Endodermal cell (in vitro differentiated cells): ENCODE data around the gene OR2D2. TPM values are rescaled to one million over a fixed set of nuclear protein-coding genes. Genes with fewer than 3 reads are reported as not detected.
"Not testable (repeated sequence)": the region's sequence is repeated elsewhere in the genome, so short reads cannot be mapped to it uniquely, and the experiment has no call there.

Experiments used
- DNase-seq: peaks from one replicate; pipeline ENCODE4 v3.0.0-alpha.2; 2017
- H3K27ac ChIP-seq: 2 replicates; pipeline ENCODE4 v1.5.1; 2013; ENCODE audit warnings: mild to moderate bottlenecking, low read depth, low read length, moderate library complexity
- H3K27me3 ChIP-seq: 2 replicates; pipeline ENCODE4 v1.6.1; 2013; ENCODE audit warnings: mild to moderate bottlenecking, low read length, moderate library complexity; ENCODE audit not compliant: insufficient read depth, control insufficient read depth, poor library complexity, severe bottlenecking
- H3K36me3 ChIP-seq: 2 replicates; pipeline ENCODE4 v1.7.0; 2013; ENCODE audit warnings: mild to moderate bottlenecking, low read length, moderate library complexity; ENCODE audit not compliant: control insufficient read depth, insufficient read depth
- H3K4me1 ChIP-seq: one replicate; pipeline ENCODE4 v1.7.0; 2013; ENCODE audit warnings: low read length; ENCODE audit not compliant: control insufficient read depth, insufficient read depth
- H3K4me3 ChIP-seq: 2 replicates; pipeline ENCODE4 v1.5.1; 2013; ENCODE audit warnings: mild to moderate bottlenecking, low read length, moderate library complexity
- H3K9ac ChIP-seq: 2 replicates; pipeline ENCODE4 v1.6.1; 2013; ENCODE audit warnings: mild to moderate bottlenecking, low read length, moderate library complexity; ENCODE audit not compliant: poor library complexity, severe bottlenecking; ENCODE audit errors: extremely low read depth
- H3K9me3 ChIP-seq: 2 replicates; pipeline ENCODE4 v1.6.1; 2013; ENCODE audit warnings: mild to moderate bottlenecking, low read length, moderate library complexity; ENCODE audit not compliant: control insufficient read depth
- H3K27ac Mint-ChIP-seq: 2 replicates; pipeline ENCODE4 v1.8.0; 2020; ENCODE audit warnings: mixed read lengths
- H3K27me3 Mint-ChIP-seq: 2 replicates; pipeline ENCODE4 v1.8.0; 2021; ENCODE audit warnings: mild to moderate bottlenecking, mixed read lengths; ENCODE audit not compliant: insufficient read depth
- H3K36me3 Mint-ChIP-seq: 2 replicates; pipeline ENCODE4 v1.8.0; 2020; ENCODE audit warnings: low read depth, mixed read lengths
- H3K4me1 Mint-ChIP-seq: 2 replicates; pipeline ENCODE4 v1.8.0; 2020; ENCODE audit warnings: mixed read lengths
- H3K4me3 Mint-ChIP-seq: 2 replicates; pipeline ENCODE4 v1.8.0; 2020; ENCODE audit warnings: mild to moderate bottlenecking, moderate library complexity, mixed read lengths
- H3K9me3 Mint-ChIP-seq: 2 replicates; pipeline ENCODE4 v1.8.0; 2020; ENCODE audit warnings: mild to moderate bottlenecking, mixed read lengths
- WGBS, 2 experiments: methylation state at CpG; one replicate each; pipeline versions ENCODE4 v1.1.5 to v1.1.7; 2013; ENCODE audit warnings: missing lambda C conversion rate in 2 of 2, mixed read lengths in 1 of 2; ENCODE audit not compliant: insufficient coverage in 1 of 2, insufficient read length in 1 of 2; 5-methylcytosine and 5-hydroxymethylcytosine counted together
- total RNA-seq, 2 donors: library from RNA; stranded (reverse); fragmentation: NEBNext Ultra II Directional in 1 of 2; extraction: Animal tissue kit (Norgen Biotek cat#: 25700) in 1 of 2; gene quantifications; 2 replicates in 1 of 2; 3 replicates in 1 of 2; pipeline ENCODE4 v1.2.1, GENCODE V29; 2021
- TF ChIP-seq, protein P1 (sequence below): fragments of 200-600 bp; sonication (generic); conservative IDR thresholded peaks from 2 replicates; pipeline ENCODE4 v1.5.0; 2021; ENCODE audit warnings: antibody characterized with exemption, mild to moderate bottlenecking

The OR2D2 gene
- total RNA-seq, 2 donors from 2014 or later, result 1.1 TPM; not detected in 1

DNA sequence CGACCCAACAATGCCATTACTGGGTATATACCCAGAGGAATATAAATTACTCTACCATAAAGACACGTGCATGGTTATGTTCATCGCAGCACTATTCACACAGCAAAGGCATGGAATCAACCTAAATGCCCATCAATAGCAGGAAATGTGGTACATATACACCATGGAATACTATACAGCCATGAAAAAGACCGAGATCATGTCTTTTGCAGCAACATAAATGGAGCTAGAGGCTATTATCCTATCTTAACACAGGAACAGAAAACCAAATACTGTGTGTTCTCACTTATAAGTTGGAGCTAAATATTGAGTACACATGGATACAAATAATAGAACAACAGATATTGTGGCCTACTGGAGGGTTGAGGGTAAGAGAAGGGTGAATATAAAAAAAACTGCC is 3.5 kb downstream of the OR2D2 start:
- H3K27ac ChIP-seq, result no peak overlapping the region
- H3K9me3 Mint-ChIP-seq, result peaks cover 2% of the 10 kb centered on the region
- no peak overlapping the region for H3K9ac ChIP-seq
- H3K9me3 ChIP-seq, result peaks cover 4% of the 10 kb centered on the region
- no peaks in the 10 kb centered on the region for H3K36me3 Mint-ChIP-seq
- H3K36me3 ChIP-seq, result no peaks in the 10 kb centered on the region
- H3K4me1 ChIP-seq, result no peaks in the 10 kb centered on the region
- no peaks in the 10 kb centered on the region for H3K27me3 Mint-ChIP-seq
- TF ChIP-seq, protein P1, sequence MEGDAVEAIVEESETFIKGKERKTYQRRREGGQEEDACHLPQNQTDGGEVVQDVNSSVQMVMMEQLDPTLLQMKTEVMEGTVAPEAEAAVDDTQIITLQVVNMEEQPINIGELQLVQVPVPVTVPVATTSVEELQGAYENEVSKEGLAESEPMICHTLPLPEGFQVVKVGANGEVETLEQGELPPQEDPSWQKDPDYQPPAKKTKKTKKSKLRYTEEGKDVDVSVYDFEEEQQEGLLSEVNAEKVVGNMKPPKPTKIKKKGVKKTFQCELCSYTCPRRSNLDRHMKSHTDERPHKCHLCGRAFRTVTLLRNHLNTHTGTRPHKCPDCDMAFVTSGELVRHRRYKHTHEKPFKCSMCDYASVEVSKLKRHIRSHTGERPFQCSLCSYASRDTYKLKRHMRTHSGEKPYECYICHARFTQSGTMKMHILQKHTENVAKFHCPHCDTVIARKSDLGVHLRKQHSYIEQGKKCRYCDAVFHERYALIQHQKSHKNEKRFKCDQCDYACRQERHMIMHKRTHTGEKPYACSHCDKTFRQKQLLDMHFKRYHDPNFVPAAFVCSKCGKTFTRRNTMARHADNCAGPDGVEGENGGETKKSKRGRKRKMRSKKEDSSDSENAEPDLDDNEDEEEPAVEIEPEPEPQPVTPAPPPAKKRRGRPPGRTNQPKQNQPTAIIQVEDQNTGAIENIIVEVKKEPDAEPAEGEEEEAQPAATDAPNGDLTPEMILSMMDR, result no peak
- DNase-seq, result no peak
- no peak overlapping the region for H3K4me3 ChIP-seq
- 96 to 100% methylated on average over 3 to 4 of the region's 4 CpGs for WGBS, 2 experiments
- no peaks in the 10 kb centered on the region for H3K4me1 Mint-ChIP-seq
- no peak overlapping the region for H3K4me3 Mint-ChIP-seq
- no peak overlapping the region for H3K27ac Mint-ChIP-seq
- no peaks in the 10 kb centered on the region for H3K27me3 ChIP-seq

DNA sequence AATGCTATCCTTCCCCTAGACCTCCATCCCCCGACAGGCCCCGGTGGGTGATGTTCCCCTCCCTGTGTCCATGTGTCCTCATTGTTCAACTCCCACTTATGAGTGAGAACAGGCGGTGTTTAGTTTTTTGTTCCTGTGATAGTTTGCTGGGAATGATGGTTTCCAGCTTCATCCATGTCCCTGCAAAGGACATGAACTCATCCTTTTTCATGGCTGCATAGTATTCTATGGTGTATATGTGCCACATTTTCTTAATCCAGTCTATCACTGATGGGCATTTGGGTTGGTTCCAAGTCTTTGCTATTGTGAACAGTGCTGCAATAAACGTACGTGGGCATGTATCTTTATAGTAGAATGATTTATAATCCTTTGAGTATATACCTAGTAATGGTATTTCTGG is 4.6 kb downstream of the OR2D2 start:
- H3K4me3 ChIP-seq, H3K27me3 ChIP-seq, H3K36me3 Mint-ChIP-seq, H3K4me1 ChIP-seq, H3K27ac ChIP-seq, H3K4me3 Mint-ChIP-seq, H3K36me3 ChIP-seq, H3K27ac Mint-ChIP-seq, H3K9me3 Mint-ChIP-seq, DNase-seq, H3K9me3 ChIP-seq, H3K4me1 Mint-ChIP-seq, H3K27me3 Mint-ChIP-seq, H3K9ac ChIP-seq: not testable (repeated sequence)
- 83 to 94% methylated on average over 2 to 5 of the region's 5 CpGs for WGBS, 2 experiments

DNA sequence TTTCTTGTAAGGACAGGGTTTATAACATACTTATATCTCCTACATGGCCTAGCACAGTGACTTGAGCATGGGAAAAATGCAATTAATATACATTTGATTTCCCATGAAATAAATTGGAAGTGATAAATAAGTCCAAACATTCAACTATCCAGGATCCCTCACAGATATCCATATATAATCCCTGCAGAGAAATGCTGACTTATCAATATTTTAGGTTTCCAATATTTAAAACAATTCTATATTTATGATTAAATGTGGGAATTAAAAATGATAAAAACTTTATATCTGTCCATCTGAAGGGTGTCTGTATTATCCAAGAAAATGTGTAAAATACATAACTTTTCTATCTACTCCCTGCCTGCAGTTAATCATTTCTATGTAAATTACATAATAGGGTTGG is 9.5 kb downstream of the OR2D2 start:
- Histone ChIP-seq H3K9ac (no peak overlapping the region), H3K27ac (no peak overlapping the region), H3K4me1 (no peaks in the 10 kb centered on the region), H3K36me3 (no peaks in the 10 kb centered on the region), H3K4me3 (no peak overlapping the region), H3K9me3 (no peaks in the 10 kb centered on the region), H3K27me3 (no peaks in the 10 kb centered on the region)
- no peaks in the 10 kb centered on the region for H3K36me3 Mint-ChIP-seq
- H3K4me3 Mint-ChIP-seq, result no peak overlapping the region
- DNase-seq, result no peak
- no peaks in the 10 kb centered on the region for H3K27me3 Mint-ChIP-seq
- no peaks in the 10 kb centered on the region for H3K9me3 Mint-ChIP-seq
- no peak overlapping the region for H3K27ac Mint-ChIP-seq
- TF ChIP-seq, protein P1, result no peak
- H3K4me1 Mint-ChIP-seq, result no peaks in the 10 kb centered on the region

DNA sequence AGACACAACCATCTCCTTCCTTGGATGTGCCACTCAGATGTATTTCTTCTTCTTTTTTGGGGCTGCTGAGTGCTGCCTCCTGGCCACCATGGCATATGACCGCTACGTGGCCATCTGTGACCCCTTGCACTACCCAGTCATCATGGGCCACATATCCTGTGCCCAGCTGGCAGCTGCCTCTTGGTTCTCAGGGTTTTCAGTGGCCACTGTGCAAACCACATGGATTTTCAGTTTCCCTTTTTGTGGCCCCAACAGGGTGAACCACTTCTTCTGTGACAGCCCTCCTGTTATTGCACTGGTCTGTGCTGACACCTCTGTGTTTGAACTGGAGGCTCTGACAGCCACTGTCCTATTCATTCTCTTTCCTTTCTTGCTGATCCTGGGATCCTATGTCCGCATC is 15.4 kb downstream of the OR2D2 start:
- Histone ChIP-seq H3K4me1 (no peaks in the 10 kb centered on the region), H3K9ac (no peak overlapping the region), H3K27ac (no peak overlapping the region), H3K27me3 (no peaks in the 10 kb centered on the region), H3K9me3 (no peaks in the 10 kb centered on the region), H3K4me3 (no peak overlapping the region), H3K36me3 (no peaks in the 10 kb centered on the region)
- Mint-ChIP-seq H3K36me3 (no peaks in the 10 kb centered on the region), H3K4me3 (no peak overlapping the region), H3K4me1 (no peaks in the 10 kb centered on the region), H3K9me3 (peaks cover 1% of the 10 kb centered on the region), H3K27me3 (no peaks in the 10 kb centered on the region), H3K27ac (no peak overlapping the region)
- DNase-seq, result no peak
- TF ChIP-seq, protein P1, result no peak
- 84 to 92% methylated on average over 2 to 3 of the region's 3 CpGs for WGBS, 2 experiments
